Skeletal muscle satellite cell (primary cell): ENCODE measurements around the gene CCNC.

Source experiments
- H3K27me3 ChIP-seq: 2 replicates; pipeline ENCODE4 v1.7.0; 2013; ENCODE audit warnings: low read length; ENCODE audit not compliant: control insufficient read depth, insufficient read depth
- H3K36me3 ChIP-seq: 2 replicates; pipeline ENCODE4 v1.7.0; 2013; ENCODE audit warnings: mild to moderate bottlenecking, control low read depth, low read length; ENCODE audit not compliant: insufficient read depth
- H3K4me1 ChIP-seq: 2 replicates; pipeline ENCODE4 v1.7.0; 2013; ENCODE audit warnings: low read length; ENCODE audit not compliant: control insufficient read depth, insufficient read depth
- H3K4me2 ChIP-seq: 2 replicates; pipeline ENCODE4 v1.7.0; 2013; ENCODE audit warnings: mild to moderate bottlenecking, low read length
- H3K4me3 ChIP-seq: 2 replicates; pipeline ENCODE4 v1.7.0; 2013; ENCODE audit warnings: low read length
- H3K9ac ChIP-seq: 2 replicates; pipeline ENCODE4 v1.7.0; 2013; ENCODE audit warnings: mild to moderate bottlenecking, low read depth, low read length, moderate library complexity
- H3K9me3 ChIP-seq: replicated peaks from 2 replicates; pipeline ENCODE4 v1.7.0; 2013; ENCODE audit warnings: mild to moderate bottlenecking, control low read depth, low read length

Gene CCNC

GRCh38 chr6:99592900-99593299 is 24.4 kb upstream of the CCNC start:
- H3K9me3 ChIP-seq: no peaks in the 10 kb centered on the region
- H3K36me3 ChIP-seq: no peaks in the 10 kb centered on the region
- peaks cover 79% of the 10 kb centered on the region for H3K27me3 ChIP-seq
- H3K4me3 ChIP-seq: no peak overlapping the region
- no peak overlapping the region for H3K9ac ChIP-seq
- H3K4me1 ChIP-seq: peaks cover 7% of the 10 kb centered on the region
- H3K4me2 ChIP-seq: no peak overlapping the region

GRCh38 chr6:99591673-99592364 is 23.4 kb upstream of the CCNC start:
- Histone ChIP-seq H3K9me3 (no peaks in the 10 kb centered on the region), H3K27me3 (peaks cover 75% of the 10 kb centered on the region), H3K9ac (no peak overlapping the region), H3K36me3 (no peaks in the 10 kb centered on the region), H3K4me3 (no peak overlapping the region), H3K4me1 (peaks cover 7% of the 10 kb centered on the region), H3K4me2 (no peak overlapping the region)

DNA sequence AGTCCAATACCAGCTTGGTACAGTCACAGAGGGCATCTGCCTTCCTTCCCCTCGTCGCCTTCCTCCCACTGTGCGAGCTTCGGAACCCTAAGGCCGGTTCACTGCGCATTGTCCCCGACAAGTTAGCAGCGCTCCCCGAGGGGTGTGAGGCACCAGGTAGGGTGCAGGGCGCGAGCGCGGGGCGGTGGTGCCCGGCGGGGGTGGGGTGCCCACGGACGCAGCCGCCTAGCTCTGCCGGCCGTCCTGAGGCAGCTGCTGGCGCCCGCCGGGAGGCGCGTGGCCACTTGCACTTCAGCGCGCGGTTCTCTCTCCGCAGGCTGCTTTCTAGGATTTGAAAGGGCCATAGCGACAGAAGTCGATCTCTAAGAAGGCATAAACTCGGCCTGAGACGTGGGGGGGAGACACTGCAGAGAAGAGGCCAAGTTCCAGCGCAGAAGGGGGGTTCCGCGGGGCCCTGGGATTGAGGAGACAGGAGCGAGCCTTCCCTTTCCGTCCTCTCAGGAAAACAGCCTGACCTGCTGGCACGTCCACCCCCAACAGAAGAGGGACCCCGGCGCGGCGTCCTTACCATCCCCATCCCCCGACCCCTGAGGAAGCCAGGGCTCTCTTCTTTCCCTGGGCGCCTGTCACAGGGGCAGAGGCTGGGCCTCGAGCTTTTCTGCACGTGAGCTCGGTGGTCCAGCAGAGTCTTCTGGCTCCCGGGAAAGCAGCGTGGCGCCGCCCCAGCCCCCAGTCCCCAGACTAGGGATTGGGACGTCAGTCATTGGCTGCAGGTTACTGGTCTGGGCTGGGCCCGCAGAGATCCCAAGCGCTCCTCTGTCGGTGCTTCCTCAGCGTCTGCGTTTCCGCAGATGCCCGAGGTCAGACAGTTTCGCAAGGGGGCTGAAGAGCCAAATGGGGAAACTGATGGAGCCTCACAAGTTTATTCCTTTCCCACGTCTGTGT is 22.5 kb upstream of the CCNC start:
- peaks cover 72% of the 10 kb centered on the region for H3K27me3 ChIP-seq
- peak overlapping the region; percentile 44 for H3K4me2 ChIP-seq
- no peaks in the 10 kb centered on the region for H3K36me3 ChIP-seq
- H3K9ac ChIP-seq: no peak overlapping the region
- H3K4me1 ChIP-seq: peaks cover 7% of the 10 kb centered on the region
- H3K9me3 ChIP-seq: no peaks in the 10 kb centered on the region
- no peak overlapping the region for H3K4me3 ChIP-seq

DNA sequence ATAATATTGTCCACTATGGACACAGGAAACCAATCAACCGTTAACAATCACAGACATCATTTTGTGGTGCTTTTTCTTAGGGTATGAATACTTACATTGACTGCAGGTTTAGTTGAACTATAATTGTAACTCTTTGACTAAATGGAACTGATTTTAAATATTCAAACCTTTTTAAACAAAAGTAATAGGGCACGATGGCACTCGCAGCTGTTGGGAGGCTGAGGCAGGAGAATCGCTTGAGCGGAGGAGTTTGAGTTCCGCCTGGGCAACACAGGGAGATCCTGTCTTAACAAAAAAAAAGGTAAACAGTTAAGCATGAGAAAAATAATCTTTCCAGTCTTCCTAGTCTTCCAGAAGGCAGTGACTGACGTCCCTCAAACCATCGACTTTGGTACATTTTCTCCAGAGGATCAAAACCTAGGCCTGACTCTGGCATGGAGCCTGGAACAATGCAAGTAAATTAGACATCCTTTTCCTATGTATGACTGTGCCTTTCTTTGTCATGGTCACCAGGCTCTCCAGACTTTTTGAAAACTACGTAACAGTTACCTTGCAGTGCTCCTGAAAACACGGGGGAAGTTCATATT is 21.5 kb upstream of the CCNC start:
- Histone ChIP-seq H3K4me3 (no peak overlapping the region), H3K9ac (no peak overlapping the region), H3K27me3 (peaks cover 63% of the 10 kb centered on the region), H3K36me3 (no peaks in the 10 kb centered on the region), H3K9me3 (no peaks in the 10 kb centered on the region), H3K4me2 (no peak overlapping the region), H3K4me1 (peaks cover 7% of the 10 kb centered on the region)

DNA sequence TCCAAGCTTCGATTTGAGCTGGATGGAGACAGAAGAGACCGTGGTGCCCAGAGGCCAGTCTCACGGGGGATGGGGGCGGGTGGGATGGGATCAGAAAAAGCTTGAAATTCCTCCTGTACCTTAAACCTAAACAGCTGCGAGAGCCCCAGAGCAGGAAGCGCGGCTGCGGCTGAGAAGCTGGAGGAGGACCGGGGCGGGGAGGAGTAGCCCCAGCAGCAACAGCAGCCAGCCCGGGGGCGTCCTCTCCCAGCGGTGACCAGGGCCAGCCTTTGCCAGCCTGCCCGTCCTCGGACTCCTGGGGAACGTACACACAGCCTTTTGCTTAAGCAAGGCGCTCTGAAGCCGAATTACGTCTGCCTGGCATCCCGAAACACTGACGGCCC is 20.8 kb upstream of the CCNC start:
- Histone ChIP-seq H3K4me2 (peak overlapping the region; percentile 95), H3K4me1 (peaks cover 7% of the 10 kb centered on the region), H3K27me3 (peaks cover 61% of the 10 kb centered on the region), H3K9ac (peak overlapping the region; percentile 37), H3K9me3 (no peaks in the 10 kb centered on the region), H3K4me3 (peak overlapping the region; percentile 72), H3K36me3 (no peaks in the 10 kb centered on the region)

GRCh38 chr6:99588618-99589289 is 20.3 kb upstream of the CCNC start:
- Histone ChIP-seq H3K9me3 (no peaks in the 10 kb centered on the region), H3K27me3 (peaks cover 58% of the 10 kb centered on the region), H3K9ac (peak overlapping the region; percentile 37), H3K4me3 (peak overlapping the region; percentile 72), H3K4me1 (peaks cover 7% of the 10 kb centered on the region), H3K4me2 (peak overlapping the region; percentile 95), H3K36me3 (no peaks in the 10 kb centered on the region)

DNA sequence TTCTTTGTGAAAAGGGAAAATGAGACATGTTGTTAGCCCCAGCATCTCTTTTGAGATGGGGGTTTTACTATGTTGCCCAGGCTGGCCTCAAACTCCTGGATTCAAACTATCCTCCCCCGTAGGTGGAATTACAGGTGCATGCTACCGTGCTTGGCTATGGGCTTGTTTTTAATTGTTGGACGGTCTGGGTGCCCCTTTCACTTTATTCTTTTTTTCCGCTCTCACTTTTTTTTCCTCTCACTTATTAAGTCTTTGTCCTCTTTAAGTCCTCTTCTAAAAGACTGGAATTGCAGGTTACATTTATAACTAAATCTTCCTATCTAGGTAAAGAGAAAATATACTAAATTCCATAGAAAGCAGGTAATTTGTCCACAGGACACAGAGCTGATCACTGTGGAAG is 19.3 kb upstream of the CCNC start:
- no peak overlapping the region for H3K4me3 ChIP-seq
- H3K9ac ChIP-seq: no peak overlapping the region
- no peaks in the 10 kb centered on the region for H3K36me3 ChIP-seq
- H3K4me2 ChIP-seq: no peak overlapping the region
- peaks cover 50% of the 10 kb centered on the region for H3K27me3 ChIP-seq
- no peaks in the 10 kb centered on the region for H3K9me3 ChIP-seq
- H3K4me1 ChIP-seq: peaks cover 7% of the 10 kb centered on the region

DNA sequence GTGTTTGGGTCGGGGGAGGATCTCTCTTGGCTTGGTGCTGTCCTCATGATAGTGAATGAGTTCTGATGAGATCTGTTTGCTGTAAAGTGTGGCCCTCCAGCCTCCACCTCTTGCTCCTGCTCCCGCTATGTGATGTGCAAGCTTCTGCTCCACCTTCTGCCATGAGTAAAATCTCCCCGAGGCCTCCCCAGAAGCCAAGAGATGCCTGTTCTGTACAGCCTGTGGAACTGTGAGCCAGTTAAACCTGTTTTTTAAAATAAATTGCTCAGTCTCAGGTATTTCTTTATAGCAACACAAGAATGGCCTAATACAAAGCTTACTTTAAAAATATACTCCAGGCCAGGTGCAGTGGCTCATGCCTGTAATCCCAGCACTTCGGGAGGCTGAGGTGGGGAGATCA is 11.3 kb upstream of the CCNC start:
- H3K4me1 ChIP-seq: no peaks in the 10 kb centered on the region
- no peak overlapping the region for H3K4me3 ChIP-seq
- H3K27me3 ChIP-seq: peaks cover 2% of the 10 kb centered on the region
- H3K4me2 ChIP-seq: no peak overlapping the region
- H3K36me3 ChIP-seq: no peaks in the 10 kb centered on the region
- H3K9me3 ChIP-seq: no peaks in the 10 kb centered on the region
- no peak overlapping the region for H3K9ac ChIP-seq

DNA sequence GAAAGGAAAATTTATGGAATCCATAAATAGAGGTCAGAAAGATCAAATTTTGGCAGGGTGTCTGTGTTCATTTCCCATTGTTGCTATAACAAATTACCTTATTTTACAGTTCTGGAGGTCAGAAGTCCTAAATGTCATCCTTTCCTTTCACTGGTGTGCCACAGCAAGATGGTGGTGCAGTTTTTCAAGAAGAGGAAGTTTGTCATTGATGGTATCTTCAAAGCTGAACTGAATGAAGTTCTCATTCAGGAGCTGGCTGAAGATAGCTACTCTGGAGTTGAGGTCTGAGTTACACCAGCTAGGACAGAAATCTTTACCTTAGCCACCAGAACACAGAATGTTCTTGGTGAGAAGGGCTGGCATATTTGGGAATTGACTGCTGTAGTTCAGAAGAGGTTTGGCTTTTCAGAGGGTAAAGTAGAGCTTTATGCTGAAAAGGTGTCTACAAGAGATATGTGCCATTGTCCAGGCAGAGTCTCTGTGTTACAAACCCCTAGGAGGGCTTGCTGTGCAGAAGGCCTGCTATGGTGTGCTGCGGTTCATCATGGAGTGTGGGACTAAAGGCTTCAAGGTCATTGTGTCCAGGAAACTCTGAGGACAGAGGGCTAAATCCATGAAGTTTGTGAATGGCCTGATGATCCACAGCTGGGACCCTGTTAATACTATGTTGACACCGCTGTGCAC is 7.2 kb upstream of the CCNC start:
- Histone ChIP-seq H3K9me3 (no peaks in the 10 kb centered on the region), H3K4me3 (no peak overlapping the region), H3K36me3 (no peaks in the 10 kb centered on the region), H3K4me2 (no peak overlapping the region), H3K27me3 (no peaks in the 10 kb centered on the region), H3K4me1 (no peaks in the 10 kb centered on the region), H3K9ac (no peak overlapping the region)

- no peaks in the 10 kb centered on the region for H3K9me3 ChIP-seq
- no peaks in the 10 kb centered on the region for H3K27me3 ChIP-seq
- H3K9ac ChIP-seq: no peak overlapping the region
- H3K4me3 ChIP-seq: no peak overlapping the region
- H3K36me3 ChIP-seq: no peaks in the 10 kb centered on the region
- no peak overlapping the region for H3K4me2 ChIP-seq
- H3K4me1 ChIP-seq: no peaks in the 10 kb centered on the region
Observed at GRCh38 chr6:99573980-99574617, 5.6 kb upstream of the CCNC start.
